Activated T-helper 9 cell treated with anti-CD3 and anti-CD28 coated beads, Interleukin-2, amount 50 U/mL, for 16 hours (primary cell): Measurements from ENCODE around the gene MB21D2.
"Not testable (repeated sequence)": the region's sequence is repeated elsewhere in the genome, so short reads cannot be mapped to it uniquely, and the experiment has no call there.

Source experiments
- DNase-seq: peaks from one replicate; pipeline ENCODE4 v3.0.0-alpha.2; 2020; ENCODE audit warnings: low read depth

The MB21D2 gene

GRCh38 chr3:192802957-192803899 is 114.4 kb downstream of the MB21D2 start:
- no peak for DNase-seq

- no peak for DNase-seq
Measured at GRCh38 chr3:192801985-192802384, 115.7 kb downstream of the MB21D2 start.

DNA sequence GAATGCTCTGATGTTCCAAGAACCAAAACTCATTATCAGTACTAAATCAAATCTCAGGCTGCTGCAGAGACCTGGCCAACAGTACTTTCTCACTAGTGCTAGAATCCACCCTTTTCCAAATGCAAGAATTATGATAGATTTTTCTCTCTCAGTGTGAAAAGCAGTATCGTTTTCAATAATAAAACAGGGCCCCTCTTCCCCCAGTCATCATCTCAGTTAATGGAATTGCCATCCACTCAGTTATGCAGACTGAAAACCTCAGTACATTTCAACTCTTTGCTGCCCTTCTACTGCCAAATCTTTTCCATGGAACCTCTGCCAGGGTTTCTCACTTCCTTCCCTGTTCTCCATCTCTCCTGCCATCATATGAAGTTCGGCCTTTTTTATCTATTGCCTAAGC is 117.9 kb downstream of the MB21D2 start:
- no peak for DNase-seq

GRCh38 chr3:192795021-192795420 is 122.6 kb downstream of the MB21D2 start:
- DNase-seq = no peak

DNA sequence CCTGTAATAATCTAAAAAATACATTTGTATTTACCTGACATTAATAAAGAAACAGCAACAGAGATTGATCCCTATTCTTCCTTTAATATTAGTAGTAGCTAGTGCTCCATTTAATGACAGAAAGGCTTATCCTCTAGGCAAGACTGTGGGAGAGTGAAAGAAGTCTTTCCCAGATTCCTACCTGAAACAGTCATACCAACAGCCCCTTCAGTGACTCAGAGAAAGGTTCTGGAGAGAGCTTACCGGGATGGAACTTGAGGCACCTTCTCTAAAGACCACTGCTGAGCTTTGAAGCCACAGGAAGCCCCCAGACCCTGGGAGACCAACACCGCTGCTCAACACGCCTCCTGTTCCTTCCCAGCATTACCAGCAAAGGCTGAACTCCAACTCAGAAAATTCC is 123.4 kb downstream of the MB21D2 start:
- no peak for DNase-seq

- not testable (repeated sequence) for DNase-seq
Measured at GRCh38 chr3:192788816-192789515, 128.7 kb downstream of the MB21D2 start.

- DNase-seq = no peak
Measured at GRCh38 chr3:192778508-192778907, 139.1 kb downstream of the MB21D2 start.

DNA sequence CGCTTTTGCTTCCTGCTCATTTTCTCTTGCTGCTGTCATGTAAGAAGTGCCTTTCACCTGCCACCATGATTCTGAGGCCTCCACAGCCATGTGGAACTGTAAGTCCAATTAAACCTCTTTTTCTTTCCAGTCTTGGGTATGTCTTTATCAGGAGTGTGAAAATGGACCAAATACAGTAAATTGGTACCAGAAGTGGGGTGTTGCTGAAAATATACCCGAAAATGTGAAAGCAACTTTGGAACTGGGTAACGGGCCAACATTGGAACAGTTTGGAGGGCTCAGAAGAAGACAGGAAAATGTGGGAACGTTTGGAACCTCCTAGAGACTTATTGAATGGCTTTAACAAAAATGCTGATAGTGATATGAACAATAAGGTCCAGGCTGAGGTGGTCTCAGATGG is 143.3 kb downstream of the MB21D2 start:
- DNase-seq = not testable (repeated sequence)

GRCh38 chr3:192772240-192772894 is 145.3 kb downstream of the MB21D2 start:
- DNase-seq = no peak

GRCh38 chr3:192758654-192759053 is 159.0 kb downstream of the MB21D2 start:
- no peak for DNase-seq

GRCh38 chr3:192751148-192751547 is 166.5 kb downstream of the MB21D2 start:
- DNase-seq = no peak

DNA sequence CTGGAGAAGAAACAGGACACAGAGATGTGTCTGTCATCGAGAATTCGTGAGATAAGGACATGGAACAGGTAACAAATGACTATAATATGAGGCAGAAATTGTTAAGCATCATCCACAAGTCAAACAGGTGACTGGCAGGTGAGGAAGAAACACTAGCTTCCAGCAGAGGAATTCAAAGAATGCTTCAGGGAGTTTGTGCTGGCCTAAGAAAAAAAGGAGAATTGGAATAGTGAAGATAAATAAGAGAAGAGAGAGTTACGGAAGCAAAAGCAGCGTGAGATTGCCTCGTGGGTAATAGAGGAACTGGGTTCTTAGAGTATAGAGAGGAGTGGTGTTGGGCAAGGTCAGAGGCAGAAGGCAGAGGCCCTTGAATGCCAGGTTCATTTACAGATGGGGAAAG is 167.5 kb downstream of the MB21D2 start:
- no peak for DNase-seq

DNA sequence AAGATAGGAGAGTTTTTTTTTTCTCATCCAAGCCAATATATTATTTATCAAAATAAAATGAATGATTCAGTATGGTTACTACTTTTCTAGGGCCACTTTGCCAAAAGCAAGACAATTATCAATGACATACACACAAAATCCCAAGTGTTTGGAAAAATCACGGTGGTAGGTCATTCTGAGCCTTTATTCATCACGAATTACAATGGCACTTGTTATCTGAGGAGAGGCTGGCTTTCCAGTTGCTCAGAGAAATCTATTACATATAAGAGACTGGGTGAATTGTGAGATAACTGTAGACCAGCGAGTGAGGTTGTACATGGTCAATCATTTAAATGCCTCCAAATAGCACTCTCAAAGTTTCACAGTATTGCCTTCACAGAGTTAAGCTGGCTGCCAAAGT is 169.9 kb downstream of the MB21D2 start:
- DNase-seq = no peak

GRCh38 chr3:192747145-192747544 is 170.5 kb downstream of the MB21D2 start:
- DNase-seq = no peak
